CD4-positive, alpha-beta memory T cell (primary cell): ENCODE data around the gene MAP2K5. TPM values are rescaled to one million over a fixed set of nuclear protein-coding genes. Genes with fewer than 3 reads are reported as not detected.

Source experiments
- CTCF ChIA-PET: fragments of 350-600 bp; sonication (Branson Sonifier 250); formaldehyde crosslinking; loops from one replicate; lab custom pipeline; 2021; ENCODE audit warnings: inconsistent platforms; ENCODE audit not compliant: partially characterized antibody; lab: Charles Lee
- POLR2A ChIA-PET: fragments of 350-600 bp; sonication (Branson Sonifier 250); formaldehyde crosslinking; loops from one replicate; lab custom pipeline; 2021; ENCODE audit not compliant: partially characterized antibody; lab: Charles Lee
- DNase-seq, 5 donors: peaks; one replicate each; pipeline versions ENCODE4 v3.0.0 to v3.0.0-alpha.2; 2020 to 2022; ENCODE audit warnings: mixed read lengths in 1 of 5
- H3K27ac ChIP-seq: one replicate; pipeline ENCODE4 v1.7.0; 2013; ENCODE audit warnings: low read depth, low read length
- H3K27me3 ChIP-seq: 2 replicates; pipeline ENCODE4 v1.7.0; 2013; ENCODE audit warnings: mild to moderate bottlenecking, low read length, moderate library complexity; ENCODE audit not compliant: insufficient read depth
- H3K36me3 ChIP-seq: 2 replicates; pipeline ENCODE4 v1.7.0; 2013; ENCODE audit warnings: mild to moderate bottlenecking, low read length, moderate library complexity; ENCODE audit not compliant: insufficient read depth
- H3K4me1 ChIP-seq: 2 replicates; pipeline ENCODE4 v1.7.0; 2013; ENCODE audit warnings: mild to moderate bottlenecking, low read length, moderate library complexity; ENCODE audit not compliant: insufficient read depth
- H3K4me3 ChIP-seq, 2 donors: one replicate each; pipeline ENCODE4 v1.7.0; 2013; ENCODE audit warnings: low read length in 2 of 2, mild to moderate bottlenecking in 1 of 2
- H3K9me3 ChIP-seq, 2 donors: one replicate each; pipeline ENCODE4 v1.7.0; 2013; ENCODE audit warnings: low read length in 2 of 2, control low read depth in 1 of 2; ENCODE audit not compliant: control insufficient read depth in 1 of 2
- H3K27ac Mint-ChIP-seq, 7 donors: one replicate each; pipeline ENCODE4 v1.8.0; 2020 to 2021; ENCODE audit warnings: mixed read lengths in 7 of 7, mild to moderate bottlenecking in 6 of 7, inconsistent platforms in 3 of 7, moderate library complexity in 3 of 7
- H3K27me3 Mint-ChIP-seq, 2 donors: one replicate each; pipeline ENCODE4 v1.8.0; 2020 to 2021; ENCODE audit warnings: mixed read lengths in 2 of 2
- H3K36me3 Mint-ChIP-seq, 2 donors: one replicate each; pipeline ENCODE4 v1.8.0; 2020 to 2021; ENCODE audit warnings: mixed read lengths in 2 of 2, inconsistent platforms in 1 of 2, mild to moderate bottlenecking in 1 of 2
- H3K4me1 Mint-ChIP-seq, 4 donors: one replicate each; pipeline ENCODE4 v1.8.0; 2020 to 2021; ENCODE audit warnings: mixed read lengths in 4 of 4, mild to moderate bottlenecking in 1 of 4
- H3K4me3 Mint-ChIP-seq, 8 donors: one replicate each; pipeline ENCODE4 v1.8.0; 2020 to 2021; ENCODE audit warnings: mixed read lengths in 8 of 8, mild to moderate bottlenecking in 7 of 8, moderate library complexity in 6 of 8, inconsistent platforms in 3 of 8
- H3K9me3 Mint-ChIP-seq, 8 donors: one replicate each; pipeline ENCODE4 v1.8.0; 2020 to 2021; ENCODE audit warnings: mixed read lengths in 8 of 8, mild to moderate bottlenecking in 5 of 8, inconsistent platforms in 3 of 8, moderate library complexity in 1 of 8
- intact Hi-C: fragments of 100-400 bp; cut with micrococcal nuclease; formaldehyde crosslinking; loops from one replicate; pipeline ENCODE4 v1.15.1; 2023
- polyA plus RNA-seq, 2 donors: library from polyadenylated mRNA; unstranded; fragments of 300-500 nt; fragmentation: Illumina TruSeq; gene quantifications; one replicate each; pipeline ENCODE4 v1.2.3, GENCODE V29; 2021
- total RNA-seq, 2 experiments: library from RNA; stranded (reverse); gene quantifications; one replicate each; pipeline ENCODE4 v1.2.3, GENCODE V29; 2021

MAP2K5 gene
- total and polyA plus RNA-seq, 4 experiments from 2014 or later = 15.2 to 31.4 (median 24.9) TPM

- Mint-ChIP-seq H3K27ac (no peak overlapping the region), H3K36me3 (peaks cover 31 to 41% of the 10 kb centered on the region in 2 donors), H3K27me3 (no peaks in the 10 kb centered on the region), H3K4me3 (no peak overlapping the region), H3K9me3 (peaks cover 0 to 2% (median 0%) of the 10 kb centered on the region in 8 donors), H3K4me1 (peaks cover 0 to 3% (median 0%) of the 10 kb centered on the region in 4 donors)
- H3K27ac ChIP-seq = no peak overlapping the region
- H3K27me3 ChIP-seq = no peaks in the 10 kb centered on the region
- POLR2A ChIA-PET = no interaction called here
- CTCF ChIA-PET = no interaction called here
- no peak overlapping the region for H3K4me3 ChIP-seq
- H3K9me3 ChIP-seq = no peaks in the 10 kb centered on the region
- H3K36me3 ChIP-seq = no peaks in the 10 kb centered on the region
- DNase-seq = no peak
- no peaks in the 10 kb centered on the region for H3K4me1 ChIP-seq
- intact Hi-C loops = no loop called here
These were observed 157.5 kb downstream of the MAP2K5 start for GRCh38 chr15:67700023-67700422.

GRCh38 chr15:67701669-67702068 is 159.2 kb downstream of the MAP2K5 start:
- Mint-ChIP-seq H3K27ac (no peak overlapping the region), H3K4me1 (peaks cover 0 to 4% (median 2%) of the 10 kb centered on the region in 4 donors), H3K27me3 (no peaks in the 10 kb centered on the region), H3K4me3 (no peak overlapping the region), H3K9me3 (peaks cover 0 to 2% (median 0%) of the 10 kb centered on the region in 8 donors), H3K36me3 (peaks cover 34 to 46% of the 10 kb centered on the region in 2 donors)
- Histone ChIP-seq H3K9me3 (no peaks in the 10 kb centered on the region), H3K27ac (no peak overlapping the region), H3K4me3 (no peak overlapping the region), H3K4me1 (no peaks in the 10 kb centered on the region), H3K27me3 (no peaks in the 10 kb centered on the region), H3K36me3 (no peaks in the 10 kb centered on the region)
- POLR2A ChIA-PET = no interaction called here
- DNase-seq = no peak
- intact Hi-C loops = no loop called here
- CTCF ChIA-PET = no interaction called here

- no peaks in the 10 kb centered on the region for H3K9me3 Mint-ChIP-seq
- H3K27me3 Mint-ChIP-seq = no peaks in the 10 kb centered on the region
- POLR2A ChIA-PET = no interaction called here
- peaks cover 33 to 48% of the 10 kb centered on the region in 2 donors for H3K36me3 Mint-ChIP-seq
- CTCF ChIA-PET = no interaction called here
- Histone ChIP-seq H3K9me3 (no peaks in the 10 kb centered on the region), H3K36me3 (no peaks in the 10 kb centered on the region), H3K4me3 (no peak overlapping the region), H3K27me3 (no peaks in the 10 kb centered on the region), H3K4me1 (no peaks in the 10 kb centered on the region), H3K27ac (no peak overlapping the region)
- intact Hi-C loops = no loop called here
- peak overlapping the region in 1 of 7 donors; percentile 4 for H3K27ac Mint-ChIP-seq
- DNase-seq = no peak
- H3K4me3 Mint-ChIP-seq = no peak overlapping the region
- peaks cover 0 to 4% (median 2%) of the 10 kb centered on the region in 4 donors for H3K4me1 Mint-ChIP-seq
These were observed 165.2 kb downstream of the MAP2K5 start for GRCh38 chr15:67707520-67708283.

- ChIA-PET CTCF (no interaction called here), POLR2A (no interaction called here)
- Histone ChIP-seq H3K9me3 (no peaks in the 10 kb centered on the region), H3K27me3 (no peaks in the 10 kb centered on the region), H3K27ac (no peak overlapping the region), H3K4me3 (no peak overlapping the region), H3K4me1 (no peaks in the 10 kb centered on the region), H3K36me3 (no peaks in the 10 kb centered on the region)
- no peaks in the 10 kb centered on the region for H3K9me3 Mint-ChIP-seq
- H3K36me3 Mint-ChIP-seq = peaks cover 28 to 47% of the 10 kb centered on the region in 2 donors
- peak overlapping the region in 1 of 7 donors; percentile 20 for H3K27ac Mint-ChIP-seq
- H3K4me3 Mint-ChIP-seq = no peak overlapping the region
- intact Hi-C loops = no loop called here
- no peaks in the 10 kb centered on the region for H3K27me3 Mint-ChIP-seq
- H3K4me1 Mint-ChIP-seq = peaks cover 0 to 4% (median 2%) of the 10 kb centered on the region in 4 donors
- DNase-seq = no peak
These were observed 166.0 kb downstream of the MAP2K5 start for GRCh38 chr15:67708500-67708899.

- Mint-ChIP-seq H3K36me3 (peaks cover 9 to 46% of the 10 kb centered on the region in 2 donors), H3K4me3 (no peak overlapping the region), H3K9me3 (no peaks in the 10 kb centered on the region), H3K4me1 (no peaks in the 10 kb centered on the region), H3K27me3 (no peaks in the 10 kb centered on the region), H3K27ac (no peak overlapping the region)
- H3K9me3 ChIP-seq = no peaks in the 10 kb centered on the region
- H3K36me3 ChIP-seq = no peaks in the 10 kb centered on the region
- no peak for DNase-seq
- intact Hi-C loops = no loop called here
- H3K27ac ChIP-seq = no peak overlapping the region
- ChIA-PET CTCF (no interaction called here), POLR2A (no interaction called here)
- H3K27me3 ChIP-seq = no peaks in the 10 kb centered on the region
- no peaks in the 10 kb centered on the region for H3K4me1 ChIP-seq
- no peak overlapping the region for H3K4me3 ChIP-seq
These were observed 172.7 kb downstream of the MAP2K5 start for GRCh38 chr15:67715170-67715569.

GRCh38 chr15:67716171-67716570 is 173.7 kb downstream of the MAP2K5 start:
- peaks cover 5 to 40% of the 10 kb centered on the region in 2 donors for H3K36me3 Mint-ChIP-seq
- Histone ChIP-seq H3K27ac (no peak overlapping the region), H3K9me3 (no peaks in the 10 kb centered on the region), H3K27me3 (no peaks in the 10 kb centered on the region), H3K4me3 (no peak overlapping the region), H3K36me3 (no peaks in the 10 kb centered on the region), H3K4me1 (no peaks in the 10 kb centered on the region)
- ChIA-PET POLR2A (no interaction called here), CTCF (no interaction called here)
- no peaks in the 10 kb centered on the region for H3K27me3 Mint-ChIP-seq
- intact Hi-C loops = no loop called here
- no peak overlapping the region for H3K4me3 Mint-ChIP-seq
- H3K4me1 Mint-ChIP-seq = no peaks in the 10 kb centered on the region
- H3K9me3 Mint-ChIP-seq = no peaks in the 10 kb centered on the region
- no peak for DNase-seq
- H3K27ac Mint-ChIP-seq = no peak overlapping the region

GRCh38 chr15:67717776-67718175 is 175.3 kb downstream of the MAP2K5 start:
- CTCF ChIA-PET = no interaction called here
- intact Hi-C loops = no loop called here

More at GRCh38 chr15:67717776-67718175, 175.3 kb downstream of the MAP2K5 start:
- no peak overlapping the region for H3K27ac ChIP-seq
- no peaks in the 10 kb centered on the region for H3K9me3 ChIP-seq
- no peaks in the 10 kb centered on the region for H3K27me3 Mint-ChIP-seq
- no peaks in the 10 kb centered on the region for H3K36me3 ChIP-seq
- no peaks in the 10 kb centered on the region for H3K4me1 Mint-ChIP-seq
- peaks cover 3 to 29% of the 10 kb centered on the region in 2 donors for H3K36me3 Mint-ChIP-seq
- no peaks in the 10 kb centered on the region for H3K27me3 ChIP-seq
- H3K4me3 Mint-ChIP-seq = no peak overlapping the region
- H3K4me1 ChIP-seq = no peaks in the 10 kb centered on the region
- H3K4me3 ChIP-seq = no peak overlapping the region
- H3K9me3 Mint-ChIP-seq = no peaks in the 10 kb centered on the region
- no peak for DNase-seq
- POLR2A ChIA-PET = no interaction called here
- H3K27ac Mint-ChIP-seq = no peak overlapping the region
